Measurements from ENCODE around the gene TEAD1.
"Not testable (repeated sequence)": the region's sequence is repeated elsewhere in the genome, so short reads cannot be mapped to it uniquely, and the experiment has no call there.

The TEAD1 gene

GRCh38 chr11:12737024-12737423 is 62.8 kb downstream of the TEAD1 start:
- DNase-seq (ENCODE audit: low read depth in 2 of 2): no peak

- no peak for DNase-seq (ENCODE audit: low read depth in 2 of 2)
Observed at GRCh38 chr11:12741671-12742216, 67.5 kb downstream of the TEAD1 start.

DNA sequence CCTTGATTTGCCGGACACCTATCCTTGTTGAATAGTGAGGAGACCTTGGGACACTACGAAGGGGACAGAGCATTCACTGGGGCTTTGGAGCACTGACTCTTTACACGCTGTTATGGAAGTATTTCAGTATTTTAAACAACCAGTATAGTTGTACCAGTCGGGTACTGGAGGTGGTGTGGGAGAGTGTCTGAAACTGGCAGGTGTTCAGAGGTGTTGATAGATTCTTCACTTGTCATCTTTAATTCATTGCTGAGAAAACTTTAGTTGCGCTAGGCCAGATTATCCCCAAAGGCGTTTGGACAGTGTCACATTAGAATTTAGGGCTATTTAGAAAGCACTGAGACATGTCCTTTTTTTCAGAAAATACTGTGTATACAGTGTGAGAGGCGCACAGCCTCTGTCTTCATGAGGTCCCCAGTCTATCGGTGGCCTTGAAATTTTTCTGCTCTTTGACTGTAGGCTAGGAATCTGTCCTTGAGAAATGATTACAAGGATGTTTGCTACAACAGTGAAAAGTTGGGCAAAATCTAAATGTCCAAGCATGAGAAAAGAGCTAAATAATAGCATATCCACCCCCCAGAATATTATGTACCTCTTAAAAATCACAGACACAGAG is 69.7 kb downstream of the TEAD1 start:
- no peak for DNase-seq (ENCODE audit: low read depth in 2 of 2)

DNA sequence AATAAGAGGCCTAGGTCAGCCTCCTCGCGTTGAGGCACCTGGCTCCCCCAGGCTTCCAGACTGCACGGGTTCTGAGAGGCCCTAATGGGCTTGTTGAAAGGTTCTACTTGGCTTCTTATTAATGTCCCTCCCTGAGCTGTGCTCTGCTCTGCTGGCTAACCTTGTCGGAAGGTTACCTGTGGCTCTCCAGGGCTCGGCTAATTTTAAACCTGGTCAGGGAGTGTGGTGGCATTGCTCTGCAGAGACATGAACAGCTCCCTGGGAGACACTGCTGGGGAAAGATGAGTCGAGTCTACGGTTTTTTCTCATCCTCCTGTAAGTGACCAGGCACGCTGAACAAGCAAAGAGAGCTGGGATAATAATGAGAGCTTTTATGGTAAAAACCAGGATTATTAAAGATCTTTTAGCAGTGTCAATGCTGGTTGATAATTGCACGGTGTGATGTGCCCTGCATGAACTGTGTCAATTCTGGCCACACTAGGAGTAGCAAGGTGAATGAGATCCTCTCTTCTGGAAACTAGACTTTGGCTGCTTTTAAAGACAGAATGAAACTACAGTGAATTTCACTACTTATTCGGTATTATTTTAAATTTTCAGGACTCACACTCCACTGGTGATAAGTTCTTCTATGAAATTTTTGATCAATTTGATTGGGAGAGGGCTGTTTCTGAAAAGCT is 70.7 kb downstream of the TEAD1 start:
- no peak for DNase-seq (ENCODE audit: low read depth in 2 of 2)

DNA sequence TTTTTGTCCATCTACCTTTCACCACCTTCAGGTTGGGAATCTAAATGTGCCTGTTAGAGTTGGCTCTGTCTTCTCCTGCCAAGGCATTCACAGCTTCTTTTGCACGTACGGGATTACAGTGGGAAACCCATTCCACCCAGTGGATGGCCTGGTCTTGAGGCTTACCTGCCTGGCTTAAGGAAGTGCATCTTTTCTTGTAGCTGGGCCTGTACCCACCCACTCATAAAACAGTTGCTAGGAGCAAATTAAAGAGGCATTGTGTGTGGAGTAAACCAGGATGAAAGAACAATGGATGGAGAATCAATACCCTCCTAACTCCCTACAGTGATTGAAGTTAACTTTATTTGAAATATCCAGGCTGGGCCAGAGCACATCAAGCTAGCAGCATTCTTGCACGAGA is 71.6 kb downstream of the TEAD1 start:
- DNase-seq (ENCODE audit: low read depth in 2 of 2): no peak

DNA sequence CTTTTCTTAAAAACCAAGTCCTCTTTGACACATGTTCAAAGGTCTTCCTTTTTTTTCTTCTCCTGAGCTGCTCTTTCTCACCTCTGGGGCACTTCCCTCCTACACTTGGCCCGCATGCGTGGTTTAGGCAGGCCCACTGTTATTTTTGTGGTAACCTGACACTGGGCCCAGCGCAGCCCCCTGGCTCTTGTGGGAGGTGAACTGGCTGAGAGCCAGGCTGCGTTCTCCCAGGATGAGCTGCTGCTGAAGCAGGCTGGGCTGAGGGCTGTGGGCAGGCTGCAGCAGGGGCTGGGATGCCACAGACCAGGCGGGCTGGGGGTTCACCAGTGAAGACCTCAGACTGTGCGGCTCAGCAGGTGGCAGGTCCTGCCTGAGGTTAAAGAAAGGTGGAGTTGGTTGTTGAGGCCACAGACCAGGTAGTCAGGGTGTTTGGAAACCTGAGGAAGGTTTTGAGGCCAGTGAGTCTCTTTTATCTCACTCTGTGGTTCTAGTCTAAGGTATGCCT is 72.4 kb downstream of the TEAD1 start:
- no peak for DNase-seq (ENCODE audit: low read depth in 2 of 2)

DNA sequence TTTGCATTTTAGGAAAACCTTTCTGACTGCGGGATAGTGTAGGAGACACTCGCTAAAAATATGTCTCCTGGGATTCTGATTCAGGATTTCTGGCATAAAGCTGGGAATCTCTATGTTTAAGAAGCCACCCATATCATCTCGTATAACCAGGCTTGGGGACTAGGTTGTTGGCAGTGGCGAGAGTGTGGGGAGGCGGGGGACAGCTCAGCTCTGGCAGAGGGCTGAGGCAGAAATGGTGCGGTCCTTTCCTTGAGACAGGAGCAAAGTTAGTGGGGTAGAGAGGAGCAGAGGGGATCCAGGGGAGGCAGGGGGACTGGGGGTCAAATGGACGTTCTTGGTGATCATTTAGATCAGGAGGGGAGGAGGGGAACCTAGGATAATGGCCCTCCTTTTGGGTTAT is 74.3 kb downstream of the TEAD1 start:
- DNase-seq (ENCODE audit: low read depth in 2 of 2): no peak

DNA sequence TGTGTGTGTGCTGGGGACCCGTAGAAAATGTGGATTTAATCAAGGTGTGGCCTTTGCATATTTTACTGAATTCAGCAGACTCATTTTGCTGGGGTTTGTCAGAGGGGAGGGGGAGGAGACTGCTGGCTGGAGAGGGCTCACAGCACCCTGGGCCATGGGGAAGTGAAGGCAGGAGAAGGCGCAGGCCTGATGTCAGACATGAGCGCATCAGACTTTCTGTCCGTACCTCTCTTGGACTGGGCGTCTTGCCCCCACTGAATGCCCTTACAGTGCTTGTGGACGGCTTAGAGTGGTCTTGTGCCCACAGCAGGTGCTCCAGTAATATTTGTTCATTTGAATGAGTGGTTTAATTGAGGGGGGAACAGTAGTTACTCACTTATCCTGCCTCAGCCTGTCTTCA is 75.2 kb downstream of the TEAD1 start:
- no peak for DNase-seq (ENCODE audit: low read depth in 2 of 2)

DNA sequence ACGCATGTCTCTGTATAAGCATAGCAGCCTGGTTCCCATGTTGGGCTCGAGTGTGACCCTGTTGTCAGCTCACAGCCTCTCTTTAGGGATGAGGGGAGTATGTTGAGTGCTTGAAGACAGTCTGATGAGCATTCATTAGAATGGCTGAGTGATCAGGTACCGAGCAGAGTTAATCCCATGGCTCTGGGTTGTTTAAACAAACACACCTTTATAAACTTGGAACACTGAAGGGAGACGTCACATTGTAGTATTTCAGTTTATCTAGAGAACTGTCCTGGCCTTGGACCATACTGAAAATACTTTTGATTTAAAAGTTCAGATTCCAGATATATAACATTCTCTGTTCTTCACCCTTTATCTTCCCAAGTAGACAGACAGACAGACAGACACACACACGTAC is 76.0 kb downstream of the TEAD1 start:
- no peak for DNase-seq (ENCODE audit: low read depth in 2 of 2)

DNA sequence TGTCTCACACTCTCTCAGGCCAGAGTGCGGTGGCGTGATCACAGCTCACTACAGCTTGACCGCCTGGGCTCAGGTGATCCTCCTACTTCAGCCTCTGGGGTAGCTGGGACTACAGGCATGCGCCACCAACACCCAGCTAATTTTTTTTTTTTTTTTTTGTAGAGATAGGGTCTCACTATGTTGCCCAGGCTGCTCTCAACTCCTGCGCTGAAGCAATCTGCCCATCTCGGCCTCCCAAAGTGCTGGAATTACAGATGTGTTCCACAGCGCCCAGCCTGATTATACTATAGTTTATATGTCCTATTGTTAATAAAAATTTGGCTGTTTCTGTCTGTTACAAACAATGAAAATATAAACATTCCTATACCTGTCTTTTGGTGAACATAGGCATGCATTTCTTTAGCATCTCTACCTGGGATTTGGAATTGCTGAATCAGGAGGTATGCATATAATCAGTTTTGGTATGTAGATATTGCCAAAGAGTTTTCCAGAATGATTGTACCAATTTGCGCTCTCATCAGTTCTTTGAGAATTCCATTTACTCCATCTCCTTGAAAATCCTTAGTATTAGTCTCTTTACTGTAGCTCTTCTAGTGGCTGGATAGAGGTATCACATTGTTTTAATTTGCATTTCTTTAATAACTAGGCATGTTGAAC is 78.8 kb downstream of the TEAD1 start:
- no peak for DNase-seq (ENCODE audit: low read depth in 2 of 2)

GRCh38 chr11:12754021-12754420 is 79.8 kb downstream of the TEAD1 start:
- DNase-seq (ENCODE audit: low read depth in 2 of 2): no peak

- no peak for DNase-seq (ENCODE audit: low read depth in 2 of 2)
Observed at GRCh38 chr11:12754582-12755234, 80.5 kb downstream of the TEAD1 start.

DNA sequence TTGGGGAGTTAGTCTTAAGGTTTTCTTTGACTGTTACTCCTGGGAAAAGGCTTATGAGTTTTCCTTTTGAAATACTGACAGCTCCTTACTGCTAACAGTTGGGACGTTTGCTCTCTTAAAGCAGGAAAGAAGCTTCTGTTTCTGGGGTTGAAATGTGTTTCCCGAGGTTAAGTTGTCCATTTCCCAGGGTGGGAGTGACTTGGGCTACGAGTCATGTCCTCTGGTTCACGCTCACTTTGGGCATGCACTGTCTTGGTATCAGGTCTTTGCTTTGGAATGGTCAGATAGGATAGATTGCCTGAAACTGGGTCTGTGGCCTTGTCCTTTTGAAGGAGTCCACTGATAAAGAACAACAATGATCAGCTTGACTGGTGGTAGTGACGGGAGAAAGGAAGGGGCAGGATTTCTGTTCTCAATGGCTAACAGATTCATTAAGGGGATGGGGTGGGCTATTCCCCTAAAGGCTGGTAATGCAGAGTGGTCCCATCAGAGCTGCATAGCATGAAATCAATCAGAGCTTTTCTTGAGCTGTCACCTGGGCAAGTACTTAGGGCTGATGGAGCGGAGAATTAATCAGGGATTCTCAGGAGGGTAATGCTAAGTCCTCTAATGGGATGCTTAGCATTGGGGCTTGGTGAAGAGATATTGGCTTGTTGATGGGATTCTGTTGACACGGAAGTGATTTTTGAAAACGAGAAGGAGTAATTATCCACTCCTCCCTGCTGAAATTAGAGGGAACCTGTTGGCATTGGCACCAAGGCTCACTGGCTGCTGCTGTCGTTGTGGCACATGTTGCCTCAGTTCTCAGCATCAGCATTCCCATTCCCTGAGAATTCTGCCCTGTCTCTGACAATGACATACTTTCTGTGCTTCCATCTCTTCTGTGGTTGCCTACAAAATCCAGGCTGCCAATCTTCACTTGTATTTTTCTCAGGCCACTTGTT is 81.6 kb downstream of the TEAD1 start:
- no peak for DNase-seq (ENCODE audit: low read depth in 2 of 2)

GRCh38 chr11:12756454-12756806 is 82.2 kb downstream of the TEAD1 start:
- no peak for DNase-seq (ENCODE audit: low read depth in 2 of 2)

- DNase-seq (ENCODE audit: low read depth in 2 of 2): no peak
Observed at GRCh38 chr11:12756867-12757266, 82.6 kb downstream of the TEAD1 start.

- DNase-seq (ENCODE audit: low read depth in 2 of 2): no peak
Observed at GRCh38 chr11:12757416-12757815, 83.2 kb downstream of the TEAD1 start.

DNA sequence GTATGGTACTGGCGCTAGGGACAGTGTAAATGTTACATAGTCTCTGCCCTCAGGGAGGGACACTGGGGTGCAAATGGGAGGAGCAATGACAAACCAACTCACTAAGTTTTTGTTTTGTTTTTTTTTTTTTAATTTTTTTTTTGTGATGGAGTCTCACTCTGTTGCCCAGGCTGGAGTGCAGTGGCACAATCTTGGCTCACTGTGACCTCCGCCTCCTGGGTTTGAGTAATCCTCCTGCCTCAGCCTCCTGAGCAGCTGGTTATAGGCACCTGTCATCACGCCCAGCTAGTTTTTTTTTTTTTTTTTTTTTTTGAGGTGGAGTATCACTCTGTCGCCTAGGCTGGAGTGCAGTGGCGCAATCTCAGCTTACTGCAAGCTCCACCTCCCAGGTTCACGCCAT is 83.9 kb downstream of the TEAD1 start:
- not testable (repeated sequence) for DNase-seq (ENCODE audit: low read depth in 2 of 2)

DNA sequence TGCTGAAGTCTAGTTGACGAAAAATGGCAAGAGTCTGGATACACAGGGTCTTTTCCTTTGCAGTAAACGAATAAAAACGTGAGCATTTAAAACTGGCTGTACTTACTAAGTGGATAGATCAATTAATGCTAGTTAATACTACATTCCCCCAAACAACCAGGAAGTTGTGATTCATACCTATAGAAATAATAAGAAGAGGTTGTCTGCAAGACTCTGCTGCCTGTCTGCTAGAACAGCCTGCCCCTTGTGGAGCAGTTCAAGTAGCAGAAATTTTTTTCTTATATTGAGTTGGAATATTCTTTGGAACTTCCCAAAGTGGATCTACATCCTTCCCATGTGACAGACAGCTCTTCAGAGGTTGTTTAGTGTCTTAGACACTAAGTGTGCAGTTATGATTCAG is 86.8 kb downstream of the TEAD1 start:
- no peak for DNase-seq (ENCODE audit: low read depth in 2 of 2)

GRCh38 chr11:12762278-12762677 is 88.1 kb downstream of the TEAD1 start:
- no peak for DNase-seq (ENCODE audit: low read depth in 2 of 2)

DNA sequence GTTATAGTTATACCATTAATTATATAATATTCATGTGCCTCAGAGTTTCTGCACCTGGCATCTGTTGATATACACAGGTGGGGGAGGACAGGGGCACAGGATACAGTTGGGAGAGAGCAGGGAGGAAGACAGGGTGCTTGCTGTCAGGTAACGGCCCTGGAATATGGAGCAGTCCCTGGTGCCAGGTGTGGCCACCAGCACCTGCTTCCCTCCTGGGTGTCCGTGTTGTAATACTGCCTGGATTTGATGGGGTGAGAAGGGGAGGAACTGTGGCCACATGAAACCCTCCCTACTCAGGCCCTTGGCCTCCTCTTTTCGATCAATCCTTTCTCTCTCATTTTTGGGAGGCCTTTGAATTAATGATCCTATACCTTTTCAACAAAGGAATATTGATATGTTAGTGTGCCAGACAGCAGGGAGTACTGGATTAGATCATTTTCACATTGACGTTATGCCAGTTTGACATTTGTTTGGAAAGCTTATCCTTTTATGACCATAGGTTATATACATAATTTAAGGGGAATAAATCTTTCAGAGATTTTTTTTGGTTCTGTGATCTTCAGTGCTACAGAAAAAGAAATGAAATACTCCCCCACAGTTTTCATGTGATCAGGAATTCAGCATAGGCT is 88.6 kb downstream of the TEAD1 start:
- no peak for DNase-seq (ENCODE audit: low read depth in 2 of 2)
